ENCODE measurements around the gene TTBK2. TPM values are rescaled to one million over a fixed set of nuclear protein-coding genes. Genes with fewer than 3 reads are reported as not detected.
A peak's percentile ranks its signal among the peaks of the same experiment; 100 is the strongest.

TTBK2 gene
- polyA plus RNA-seq, 1 of the 3 experiments (the other 2 are of a cell fraction), result 4.5 TPM

GRCh38 chr15:42721916-42722315, 198.7 kb downstream of the TTBK2 start (continued):
- no peak for TF ChIP-seq NFIC (IDR thresholded peaks at IDR 0.05; ENCODE audit: borderline replicate concordance)
- no peak for TF ChIP-seq RFX5 (IDR thresholded peaks at IDR 0.05; ENCODE audit: low read length)
- TF ChIP-seq RXRA (IDR thresholded peaks at IDR 0.05; ENCODE audit: borderline replicate concordance, low read depth), result no peak

GRCh38 chr15:42721016-42721415, 199.6 kb downstream of the TTBK2 start:
- Histone ChIP-seq H3K36me3 (replicated peaks in 1 of 2; ENCODE audit: control insufficient read depth in 1 of 2, insufficient read depth in 2 of 2, low read length in 1 of 2) (peaks cover 24 to 42% of the 10 kb centered on the region in 2 experiments), H4K20me1 (ENCODE audit: insufficient read depth) (no peaks in the 10 kb centered on the region), H3K4me3 (ENCODE audit: low read depth in 2 of 2, low read length in 1 of 2) (no peak overlapping the region), H3K27ac (ENCODE audit: low read depth in 2 of 2, low read length in 1 of 2) (no peak overlapping the region), H3K9me3 (no peaks in the 10 kb centered on the region), H3K9me2 (no peaks in the 10 kb centered on the region), H3K4me1 (ENCODE audit: control insufficient read depth in 1 of 2, insufficient read depth in 2 of 2, low read depth in 1 of 2, low read length in 1 of 2) (peaks cover 0 to 6% of the 10 kb centered on the region in 2 experiments; a peak in 1 of 4 replicates), H3K4me2 (no peak overlapping the region), H3K79me2 (ENCODE audit: insufficient read depth) (peaks cover 2% of the 10 kb centered on the region; the same call in 1 of the 2 replicates), H3K27me3 (ENCODE audit: insufficient read depth) (no peaks in the 10 kb centered on the region), H3F3A (replicated peaks; ENCODE audit: insufficient read depth) (peaks cover 18% of the 10 kb centered on the region), H2AFZ (ENCODE audit: low read depth) (no peak overlapping the region), H3K9ac (no peak overlapping the region)
- ChIA-PET POLR2A (no interaction called here), CTCF (interaction anchor here (0.7 to 1.7 kb wide), 2 partner anchors 206 to 212 kb away, joined by 3 to 4 read pairs; no protein-coding TSS in a partner anchor)
- no peak for TF ChIP-seq CHD2 (IDR thresholded peaks at IDR 0.05; ENCODE audit: low read length, partially characterized antibody)
- TF ChIP-seq POLR2AphosphoS5 (IDR thresholded peaks at IDR 0.05; ENCODE audit: low read depth, low read length), result no peak
- no peak for TF ChIP-seq ELF1 (IDR thresholded peaks at IDR 0.05)
- WGBS (ENCODE audit: low lambda C conversion rate), result 79% methylated on average over 5 of the region's 6 CpGs
- peak; percentile 6 for DNase-seq

DNA sequence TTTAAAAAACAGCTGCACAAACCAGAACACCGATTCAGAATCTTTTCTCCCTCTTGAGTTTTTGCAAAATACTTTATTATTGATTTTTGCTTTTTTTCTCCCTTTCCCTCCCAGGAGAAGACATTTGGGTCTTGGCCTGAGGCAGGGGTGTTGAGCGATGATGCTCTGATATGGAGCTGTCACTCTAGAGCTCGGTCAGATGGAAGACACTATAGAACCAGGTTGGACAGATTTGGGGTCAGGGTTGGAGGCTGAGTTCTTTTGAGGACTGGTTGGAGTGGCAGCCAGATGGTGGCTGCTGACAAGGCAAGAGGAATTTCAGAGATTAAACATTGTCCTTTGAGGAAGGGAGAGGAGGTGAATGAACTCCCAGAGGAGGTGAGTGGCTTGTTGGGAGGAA, 200.5 kb downstream of the TTBK2 start:
- Histone ChIP-seq H3K27me3 (ENCODE audit: insufficient read depth) (no peaks in the 10 kb centered on the region), H3K9ac (no peak overlapping the region), H3K4me2 (no peak overlapping the region), H3F3A (replicated peaks; ENCODE audit: insufficient read depth) (peaks cover 18% of the 10 kb centered on the region), H3K4me1 (ENCODE audit: control insufficient read depth in 1 of 2, insufficient read depth in 2 of 2, low read depth in 1 of 2, low read length in 1 of 2) (peaks cover 0 to 6% of the 10 kb centered on the region in 2 experiments; a peak in 1 of 4 replicates), H3K4me3 (ENCODE audit: low read depth in 2 of 2, low read length in 1 of 2) (no peak overlapping the region), H3K9me2 (no peaks in the 10 kb centered on the region), H2AFZ (ENCODE audit: low read depth) (no peak overlapping the region), H3K79me2 (ENCODE audit: insufficient read depth) (peaks cover 2% of the 10 kb centered on the region; the same call in 1 of the 2 replicates), H3K27ac (ENCODE audit: low read depth in 2 of 2, low read length in 1 of 2) (no peak overlapping the region), H3K9me3 (no peaks in the 10 kb centered on the region), H3K36me3 (replicated peaks in 1 of 2; ENCODE audit: control insufficient read depth in 1 of 2, insufficient read depth in 2 of 2, low read length in 1 of 2) (peaks cover 20 to 32% of the 10 kb centered on the region in 2 experiments), H4K20me1 (ENCODE audit: insufficient read depth) (no peaks in the 10 kb centered on the region)
- ChIA-PET POLR2A (interaction anchor here (1.2 kb wide), 1 partner anchor 13 kb away, joined by 3 read pairs; no protein-coding TSS in a partner anchor), CTCF (interaction anchor here (0.6 to 1.4 kb wide), 3 partner anchors 9 to 340 kb away, joined by 3 to 7 read pairs (median 3); no protein-coding TSS in a partner anchor)
- DNase-seq, result no peak
- WGBS (ENCODE audit: low lambda C conversion rate), result 85% methylated on average over 3 of the region's 3 CpGs
- TF ChIP-seq TAF1 (IDR thresholded peaks at IDR 0.05; ENCODE audit: borderline replicate concordance, low read depth, low read length) (no peak), TEAD4 (IDR thresholded peaks at IDR 0.05; ENCODE audit: borderline replicate concordance, insufficient read depth) (no peak), CTCF (IDR thresholded peaks at IDR 0.05) (no peak), REST (IDR thresholded peaks at IDR 0.05; ENCODE audit: low read depth, low read length) (no peak), RCOR1 (IDR thresholded peaks at IDR 0.05; ENCODE audit: low read length) (no peak), CHD2 (IDR thresholded peaks at IDR 0.05; ENCODE audit: low read length, partially characterized antibody) (no peak), IRF3 (IDR thresholded peaks at IDR 0.05; ENCODE audit: low read depth, low read length) (no peak), RFX5 (IDR thresholded peaks at IDR 0.05; ENCODE audit: low read length) (no peak), ELF1 (IDR thresholded peaks at IDR 0.05) (no peak), RXRA (IDR thresholded peaks at IDR 0.05; ENCODE audit: borderline replicate concordance, low read depth) (no peak), RAD21 (IDR thresholded peaks at IDR 0.05; ENCODE audit: low read length) (no peak), FOXM1 (IDR thresholded peaks at IDR 0.05; ENCODE audit: low read depth) (no peak), MAX (IDR thresholded peaks at IDR 0.05; ENCODE audit: low read depth) (no peak)
- TF ChIP-seq, protein P1, sequence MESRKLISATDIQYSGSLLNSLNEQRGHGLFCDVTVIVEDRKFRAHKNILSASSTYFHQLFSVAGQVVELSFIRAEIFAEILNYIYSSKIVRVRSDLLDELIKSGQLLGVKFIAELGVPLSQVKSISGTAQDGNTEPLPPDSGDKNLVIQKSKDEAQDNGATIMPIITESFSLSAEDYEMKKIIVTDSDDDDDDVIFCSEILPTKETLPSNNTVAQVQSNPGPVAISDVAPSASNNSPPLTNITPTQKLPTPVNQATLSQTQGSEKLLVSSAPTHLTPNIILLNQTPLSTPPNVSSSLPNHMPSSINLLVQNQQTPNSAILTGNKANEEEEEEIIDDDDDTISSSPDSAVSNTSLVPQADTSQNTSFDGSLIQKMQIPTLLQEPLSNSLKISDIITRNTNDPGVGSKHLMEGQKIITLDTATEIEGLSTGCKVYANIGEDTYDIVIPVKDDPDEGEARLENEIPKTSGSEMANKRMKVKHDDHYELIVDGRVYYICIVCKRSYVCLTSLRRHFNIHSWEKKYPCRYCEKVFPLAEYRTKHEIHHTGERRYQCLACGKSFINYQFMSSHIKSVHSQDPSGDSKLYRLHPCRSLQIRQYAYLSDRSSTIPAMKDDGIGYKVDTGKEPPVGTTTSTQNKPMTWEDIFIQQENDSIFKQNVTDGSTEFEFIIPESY (IDR thresholded peaks at IDR 0.05; ENCODE audit: borderline replicate concordance, low read depth), result no peak

Measured in SK-N-SH (cell line).